Dermis blood vessel endothelial cell (primary cell): ENCODE data around the gene OR5AU1. TPM values are rescaled to one million over a fixed set of nuclear protein-coding genes. Genes with fewer than 3 reads are reported as not detected.

Source experiments
- DNase-seq: peaks from one replicate; pipeline ENCODE4 v3.0.0; 2010
- total RNA-seq: library from RNA; depleted of rRNA; stranded (reverse); fragments of >200 nt; gene quantifications from 2 replicates; pipeline ENCODE4 v1.2.3, GENCODE V29; 2014

The OR5AU1 gene
- total RNA-seq, 1 donor from 2014 or later, result not detected

- no peak for DNase-seq
Measured at GRCh38 chr14:21106176-21106497, 49.7 kb downstream of the OR5AU1 start.

- no peak for DNase-seq
Measured at GRCh38 chr14:21105095-21105494, 50.8 kb downstream of the OR5AU1 start.

Other genes with a start within 250 kb of the OR5AU1 start
- gene RNASE2, start 200.6 kb downstream of the OR5AU1 start, total RNA-seq, result 0.14 TPM in 1 of 2 replicates, not detected in the other
- gene METTL17, start 166.1 kb downstream of the OR5AU1 start, total RNA-seq, result 32.8 and 32.9 TPM in 2 replicates
- gene SLC39A2, start 156.8 kb downstream of the OR5AU1 start, total RNA-seq, result not detected in 2 replicates
- 3.3 and 3.6 TPM in 2 replicates for gene NDRG2, start 131.0 kb downstream of the OR5AU1 start, total RNA-seq
- not detected in 2 replicates for gene TPPP2, start 125.8 kb downstream of the OR5AU1 start, total RNA-seq
- not detected in 2 replicates for gene RNASE13, start 121.3 kb downstream of the OR5AU1 start, total RNA-seq
- not detected in 2 replicates for gene RNASE7, start 113.7 kb downstream of the OR5AU1 start, total RNA-seq
- not detected in 2 replicates for gene RNASE8, start 98.2 kb downstream of the OR5AU1 start, total RNA-seq
- 6.2 and 7.3 TPM in 2 replicates for gene ARHGEF40, start 85.8 kb downstream of the OR5AU1 start, total RNA-seq
- gene ZNF219, start 57.4 kb downstream of the OR5AU1 start, total RNA-seq, result 5.1 and 7.0 TPM in 2 replicates
- 0.19 TPM in 1 of 2 replicates, not detected in the other for gene TMEM253, start 55.0 kb downstream of the OR5AU1 start, total RNA-seq
- 601 and 625 TPM in 2 replicates for gene HNRNPC, start 113.4 kb upstream of the OR5AU1 start, total RNA-seq
- gene RPGRIP1, start 124.0 kb upstream of the OR5AU1 start, total RNA-seq, result 0.33 TPM in 1 of 2 replicates, not detected in the other
- gene SUPT16H, start 228.0 kb upstream of the OR5AU1 start, total RNA-seq, result 74.9 and 112 TPM in 2 replicates